GM12878 (cell line): ENCODE results near the gene RAC3. TPM values are rescaled to one million over a fixed set of nuclear protein-coding genes. Genes with fewer than 3 reads are reported as not detected.

Experiments used
- ATAC-seq: fragments of 200-7000 bp; cut with Tn5 transposase; 3 replicates; pipeline ENCODE4 v1.9.1; 2020; ENCODE audit warnings: mild to moderate bottlenecking, moderate library complexity
- BruUV-seq: library from RNA; stranded (reverse); fragments of 400-500 nt; replicated peaks from 2 replicates; lab custom pipeline; 2021; lab: Mats Ljungman, UMichigan
- CTCF ChIA-PET: fragments of 300-600 bp; sonication (Branson Sonifier 250); formaldehyde crosslinking; extraction: SDS; loops from one replicate; lab custom pipeline; 2021; ENCODE audit warnings: inconsistent platforms; lab: Yijun Ruan, JAX
- POLR2A ChIA-PET: fragments of 350-600 bp; formaldehyde crosslinking; extraction: SDS; loops from one replicate; lab custom pipeline; 2021; ENCODE audit warnings: inconsistent platforms; lab: Charles Lee
- RAD21 ChIA-PET: fragments of 300-600 bp; sonication (Branson Sonifier 250); formaldehyde crosslinking; loops from one replicate; lab custom pipeline; 2023; ENCODE audit warnings: antibody characterized with exemption; ENCODE audit not compliant: unreplicated experiment; lab: Charles Lee
- SMC1A ChIA-PET: fragments of 300-600 bp; sonication (Branson Sonifier 250); formaldehyde crosslinking; loops from one replicate; lab custom pipeline; 2023; ENCODE audit not compliant: unreplicated experiment, uncharacterized antibody; lab: Charles Lee
- DNase-seq: peaks from one replicate; pipeline ENCODE4 v3.0.0-alpha.2; 2011; ENCODE audit warnings: low read depth, low spot score
- FAIRE-seq: peaks from 3 replicates; lab custom pipeline; 2011; peaks lifted over from hg19 to GRCh38; lab: Jason Lieb, UNC
- H2AFZ ChIP-seq: 2 replicates; pipeline ENCODE4 v1.6.0; 2011; ENCODE audit warnings: low read depth, low read length, control low read depth; ENCODE audit not compliant: control insufficient read depth
- H3K27ac ChIP-seq: 2 replicates; pipeline ENCODE4 v1.5.1; 2011; ENCODE audit warnings: control low read depth; ENCODE audit not compliant: control insufficient read depth, insufficient read depth
- H3K27me3 ChIP-seq, 2 experiments: replicated peaks in 1 of 2; 2 replicates each; pipeline versions ENCODE4 v1.6.0 to v1.6.1; 2011; ENCODE audit warnings: low read length in 1 of 2; ENCODE audit not compliant: control insufficient read depth in 2 of 2, insufficient read depth in 2 of 2
- H3K36me3 ChIP-seq, 2 experiments: 2 replicates each; pipeline ENCODE4 v1.5.1; 2011; ENCODE audit warnings: low read length in 1 of 2; ENCODE audit not compliant: control insufficient read depth in 2 of 2, insufficient read depth in 2 of 2
- H3K4me1 ChIP-seq: 2 replicates; pipeline ENCODE4 v1.6.1; 2011; ENCODE audit warnings: mild to moderate bottlenecking, low read length, moderate library complexity, mixed read lengths; ENCODE audit not compliant: control insufficient read depth, insufficient read depth
- H3K4me2 ChIP-seq: 2 replicates; pipeline ENCODE4 v1.6.0; 2011; ENCODE audit warnings: control low read depth; ENCODE audit not compliant: control insufficient read depth, insufficient read depth
- H3K4me3 ChIP-seq: fragments of 200-600 bp; sonication (generic); 2 replicates; pipeline ENCODE4 v1.5.1; 2016
- H3K79me2 ChIP-seq: 2 replicates; pipeline ENCODE4 v1.6.0; 2011; ENCODE audit warnings: low read length; ENCODE audit not compliant: control insufficient read depth, insufficient read depth
- H3K9ac ChIP-seq: 2 replicates; pipeline ENCODE4 v1.8.0; 2011; ENCODE audit warnings: low read length, control low read depth, mixed read lengths; ENCODE audit not compliant: control insufficient read depth, insufficient read depth
- H3K9me3 ChIP-seq: replicated peaks from 3 replicates; pipeline ENCODE4 v1.5.1; 2011; ENCODE audit warnings: mild to moderate bottlenecking, low read length; ENCODE audit not compliant: control insufficient read depth, insufficient read depth
- H4K20me1 ChIP-seq: 2 replicates; pipeline ENCODE4 v1.6.0; 2011; ENCODE audit not compliant: control insufficient read depth, insufficient read depth
- BCL3 ChIP-seq: IDR thresholded peaks from 2 replicates; pipeline ENCODE4 v1.6.1; 2011; ENCODE audit warnings: borderline replicate concordance, low read depth, mild to moderate bottlenecking, moderate library complexity, low read length; ENCODE audit not compliant: insufficient read depth, poor library complexity, severe bottlenecking
- CEBPB ChIP-seq, 2 experiments: fragments of 150-350 bp in 1 of 2; IDR thresholded peaks; 2 replicates each; pipeline ENCODE4 v1.6.1; 2012 to 2014; ENCODE audit warnings: low read depth in 2 of 2, low read length in 2 of 2, borderline replicate concordance in 1 of 2, inconsistent platforms in 1 of 2
- EGR1 ChIP-seq, 2 experiments: IDR thresholded peaks; 1 replicate in 1 of 2; 2 replicates in 1 of 2; pipeline ENCODE4 v1.6.1; 2011 to 2012; ENCODE audit warnings: low read depth in 2 of 2, low read length in 2 of 2, borderline replicate concordance in 1 of 2, mild to moderate bottlenecking in 1 of 2, moderate library complexity in 1 of 2
- EP300 ChIP-seq, 2 experiments: fragments of 150-350 bp in 1 of 2; IDR thresholded peaks; 2 replicates each; pipeline ENCODE4 v1.6.1; 2011 to 2012; ENCODE audit warnings: low read depth in 2 of 2, low read length in 2 of 2, borderline replicate concordance in 1 of 2, improper control_type of control experiment in 1 of 2, inconsistent platforms in 1 of 2; ENCODE audit not compliant: control insufficient read depth in 1 of 2
- FOS ChIP-seq: IDR thresholded peaks from 3 replicates; pipeline ENCODE4 v1.6.1; 2011; ENCODE audit warnings: borderline replicate concordance; ENCODE audit not compliant: insufficient read length; ENCODE audit errors: extremely low read depth
- GABPA ChIP-seq: IDR thresholded peaks from 2 replicates; pipeline ENCODE4 v1.6.1; 2014; ENCODE audit warnings: antibody characterized with exemption, low read depth, mild to moderate bottlenecking, inconsistent platforms
- GATAD2B ChIP-seq: fragments of 450-650 bp; conservative IDR thresholded peaks from 2 replicates; pipeline ENCODE4 v1.6.1; 2017; ENCODE audit warnings: low read depth, mild to moderate bottlenecking, moderate library complexity
- MTA3 ChIP-seq: IDR thresholded peaks from 2 replicates; pipeline ENCODE4 v1.6.1; 2012; ENCODE audit warnings: low read length, inconsistent platforms, borderline replicate concordance
- MYC ChIP-seq: IDR thresholded peaks from 2 replicates; pipeline ENCODE4 v1.6.1; 2011; ENCODE audit warnings: mild to moderate bottlenecking, low read length, moderate library complexity, inconsistent platforms; ENCODE audit not compliant: insufficient read depth, insufficient replicate concordance, insufficient read length, severe bottlenecking
- POLR2A ChIP-seq: IDR thresholded peaks from 2 replicates; pipeline ENCODE4 v1.6.1; 2011; ENCODE audit warnings: low read depth, mild to moderate bottlenecking, low read length
- POLR2AphosphoS5 ChIP-seq: IDR thresholded peaks from 2 replicates; pipeline ENCODE4 v1.6.1; 2011; ENCODE audit warnings: mild to moderate bottlenecking, low read length, inconsistent platforms
- SP1 ChIP-seq: IDR thresholded peaks from one replicate; pipeline ENCODE4 v1.6.1; 2011; ENCODE audit warnings: low read depth, low read length
- WRNIP1 ChIP-seq: IDR thresholded peaks from 2 replicates; pipeline ENCODE4 v1.6.1; 2011; ENCODE audit warnings: low read depth, low read length, improper control_type of control experiment, borderline replicate concordance
- WGBS: methylation state at CpG from one replicate; pipeline ENCODE4 v1.1.6; 2016; ENCODE audit warnings: low lambda C conversion rate; ENCODE audit not compliant: insufficient replicate concordance, insufficient coverage; ENCODE audit errors: missing lambda C conversion rate; 5-methylcytosine and 5-hydroxymethylcytosine counted together
- in situ Hi-C: fragments of 300-500 bp; cut with MboI; formaldehyde crosslinking; loops from 9 replicates; pipeline ENCODE4 v1.14.3; 2018; ENCODE audit warnings: mixed read lengths
- intact Hi-C: fragments of 100-400 bp; cut with micrococcal nuclease; formaldehyde crosslinking; loops from one replicate; pipeline ENCODE4 v1.14.2; 2022; ENCODE audit not compliant: unreplicated experiment
- polyA plus RNA-seq, 11 experiments: library from polyadenylated mRNA; depleted of rRNA in 4 of 11; unstranded in 6 of 11; stranded (reverse) in 5 of 11; fragments of >200 nt; fragmentation: Nextera tagmentation in 4 of 11; fragmentation: Illumina TruSeq in 1 of 11; extraction: Ambion mirVana in 4 of 11; extraction: Trizol in 1 of 11; gene quantifications; 1 replicate in 1 of 11; 2 replicates in 10 of 11; pipeline versions ENCODE4 v1.2.1 to v1.2.3, GENCODE V29; 2011 to 2016; ENCODE audit warnings: inconsistent platforms in 2 of 11, missing spikeins in 2 of 11, low read depth in 1 of 11
- total RNA-seq, 4 experiments: library from RNA; depleted of rRNA in 3 of 4; stranded (reverse); fragments of >200 nt in 3 of 4; fragmentation: Illumina TruSeq in 1 of 4; extraction: Trizol in 1 of 4; gene quantifications; 2 replicates each; pipeline versions ENCODE4 v1.2.1 to v1.2.3, GENCODE V29; 2013 to 2021

The RAC3 gene
- total and polyA plus RNA-seq, 10 of the 15 experiments (the other 5 are each of a cell fraction or from before 2014, with no cell fraction given) = 0.11 to 32.9 (median 6.7) TPM

DNA sequence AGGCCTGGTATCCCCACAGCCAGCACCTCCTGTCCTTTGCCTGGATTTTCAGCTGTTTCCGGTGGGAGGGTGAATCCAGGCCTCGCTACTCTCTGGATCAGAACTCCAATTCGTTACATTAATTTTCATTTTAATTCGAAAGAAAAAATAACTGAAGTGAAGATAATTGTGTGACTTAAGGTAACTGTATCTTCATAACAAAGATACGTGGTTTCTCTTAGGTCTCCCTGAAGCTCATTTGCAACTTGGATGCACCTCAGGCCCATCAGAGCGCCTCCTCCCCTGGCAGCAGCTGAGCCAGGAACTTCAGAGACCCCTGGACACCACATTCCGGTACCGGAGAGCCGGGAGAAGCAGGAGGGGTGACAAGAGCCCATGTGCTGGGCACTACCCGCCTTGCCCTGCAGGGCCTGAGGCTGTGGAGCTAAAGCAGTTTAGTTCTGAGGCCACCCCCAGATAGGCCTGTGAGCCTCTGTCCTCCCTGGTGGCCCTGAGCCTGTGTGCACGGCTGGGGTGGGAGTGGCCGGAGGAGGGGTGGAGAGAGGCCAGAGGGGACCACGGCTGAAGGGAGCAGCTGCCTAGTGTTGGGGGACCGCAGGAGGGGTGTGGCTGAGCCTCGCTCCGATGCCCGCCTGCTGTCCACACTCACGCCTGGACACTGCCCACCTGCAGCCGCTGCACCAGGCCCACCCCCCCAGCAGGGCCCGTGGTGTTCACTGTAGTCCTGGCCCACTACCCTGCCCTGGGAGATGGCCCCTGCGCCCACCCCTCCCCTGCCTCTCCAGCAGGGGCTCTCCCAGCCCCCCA, 45.5 kb downstream of the RAC3 start:
- BruUV-seq = no TSS peak
- ATAC-seq = peak; percentile 47
- POLR2A ChIA-PET = no interaction called here

More for the DNA sequence above, 45.5 kb downstream of the RAC3 start:
- Histone ChIP-seq H3K27me3 (no peaks in the 10 kb centered on the region), H3K4me2 (no peak overlapping the region), H3K27ac (no peak overlapping the region), H3K79me2 (no peaks in the 10 kb centered on the region), H3K4me1 (no peaks in the 10 kb centered on the region), H4K20me1 (no peaks in the 10 kb centered on the region), H3K36me3 (peaks cover 4 to 23% of the 10 kb centered on the region in 2 experiments; a peak in 3 of 4 replicates), H3K4me3 (no peak overlapping the region), H2AFZ (no peak overlapping the region), H3K9me3 (no peaks in the 10 kb centered on the region), H3K9ac (no peak overlapping the region)
- TF ChIP-seq POLR2AphosphoS5 (peak; percentile 57; the same call in 1 of the 2 replicates), EP300 (IDR thresholded peaks at IDR 0.05; ENCODE audit: borderline replicate concordance in 1 of 2, control insufficient read depth in 1 of 2, low read depth in 2 of 2, low read length in 2 of 2) (no peak), MYC (no peak), MTA3 (0 out of 2 replicates have a peak, but pooled peaks have one; percentile 21), GATAD2B (no peak), EGR1 (IDR thresholded peaks at IDR 0.05; ENCODE audit: borderline replicate concordance in 1 of 2, low read depth in 2 of 2, low read length in 2 of 2) (no peak), WRNIP1 (no peak), POLR2A (peak; percentile 74), GABPA (no peak), BCL3 (peak; percentile 8), FOS (no peak), CEBPB (IDR thresholded peaks at IDR 0.05; ENCODE audit: borderline replicate concordance in 1 of 2, low read depth in 2 of 2, low read length in 2 of 2) (no peak), SP1 (no peak)
- CTCF ChIA-PET = interaction anchor here (0.6 kb wide), 1 partner anchor 27 kb away, joined by 3 read pairs; no protein-coding TSS in a partner anchor
- in situ Hi-C loops (no loop called here), intact Hi-C loops (no loop called here)
- SMC1A ChIA-PET = no interaction called here
- RAD21 ChIA-PET = no interaction called here
- no peak for FAIRE-seq
- 92% methylated on average over 15 of the region's 21 CpGs for WGBS
- DNase-seq = no peak
